ENCODE measurements around the gene TIMP4.

DNA sequence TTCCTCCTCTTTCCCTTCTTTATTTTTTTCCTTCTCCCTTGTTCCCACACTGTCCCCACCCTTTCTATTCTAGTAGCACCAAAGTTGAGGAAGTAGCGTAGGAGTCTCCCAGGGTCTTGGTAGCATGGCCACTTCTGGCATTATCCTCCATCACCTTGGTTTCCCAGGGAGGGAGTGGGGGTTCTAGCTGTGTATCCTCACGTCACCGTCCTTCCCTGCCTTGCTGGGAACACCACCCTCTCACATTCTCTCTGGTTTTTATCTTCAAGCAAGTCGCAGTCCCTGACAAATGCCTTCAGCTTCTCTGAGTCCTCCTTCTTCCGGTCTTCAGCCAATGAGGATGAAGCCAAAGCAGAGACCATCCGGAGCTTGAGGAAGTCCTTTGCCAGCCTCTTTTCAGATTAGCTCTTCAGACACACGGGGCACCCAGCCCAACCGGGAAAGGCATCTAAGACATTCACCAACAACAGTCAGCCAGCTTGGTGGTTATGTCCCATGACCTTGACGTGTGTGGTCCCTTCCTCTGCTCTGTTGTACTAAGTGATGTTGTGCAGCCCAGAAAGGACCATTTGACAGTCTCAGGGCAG is 31.6 kb upstream of the TIMP4 start:
- TF ChIP-seq, protein P1, sequence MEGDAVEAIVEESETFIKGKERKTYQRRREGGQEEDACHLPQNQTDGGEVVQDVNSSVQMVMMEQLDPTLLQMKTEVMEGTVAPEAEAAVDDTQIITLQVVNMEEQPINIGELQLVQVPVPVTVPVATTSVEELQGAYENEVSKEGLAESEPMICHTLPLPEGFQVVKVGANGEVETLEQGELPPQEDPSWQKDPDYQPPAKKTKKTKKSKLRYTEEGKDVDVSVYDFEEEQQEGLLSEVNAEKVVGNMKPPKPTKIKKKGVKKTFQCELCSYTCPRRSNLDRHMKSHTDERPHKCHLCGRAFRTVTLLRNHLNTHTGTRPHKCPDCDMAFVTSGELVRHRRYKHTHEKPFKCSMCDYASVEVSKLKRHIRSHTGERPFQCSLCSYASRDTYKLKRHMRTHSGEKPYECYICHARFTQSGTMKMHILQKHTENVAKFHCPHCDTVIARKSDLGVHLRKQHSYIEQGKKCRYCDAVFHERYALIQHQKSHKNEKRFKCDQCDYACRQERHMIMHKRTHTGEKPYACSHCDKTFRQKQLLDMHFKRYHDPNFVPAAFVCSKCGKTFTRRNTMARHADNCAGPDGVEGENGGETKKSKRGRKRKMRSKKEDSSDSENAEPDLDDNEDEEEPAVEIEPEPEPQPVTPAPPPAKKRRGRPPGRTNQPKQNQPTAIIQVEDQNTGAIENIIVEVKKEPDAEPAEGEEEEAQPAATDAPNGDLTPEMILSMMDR (IDR thresholded peaks at IDR 0.05): no peak
- no peak for TF ChIP-seq POLR2A (IDR thresholded peaks at IDR 0.05)

Data from testis (tissue), 2 donors.